ENCODE data around the gene SLC22A16. TPM values are rescaled to one million over a fixed set of nuclear protein-coding genes. Genes with fewer than 3 reads are reported as not detected.

The SLC22A16 gene
- total RNA-seq, 5 donors from 2014 or later (not counting 1 experiment from before 2014, with no cell fraction given), result not detected

DNA sequence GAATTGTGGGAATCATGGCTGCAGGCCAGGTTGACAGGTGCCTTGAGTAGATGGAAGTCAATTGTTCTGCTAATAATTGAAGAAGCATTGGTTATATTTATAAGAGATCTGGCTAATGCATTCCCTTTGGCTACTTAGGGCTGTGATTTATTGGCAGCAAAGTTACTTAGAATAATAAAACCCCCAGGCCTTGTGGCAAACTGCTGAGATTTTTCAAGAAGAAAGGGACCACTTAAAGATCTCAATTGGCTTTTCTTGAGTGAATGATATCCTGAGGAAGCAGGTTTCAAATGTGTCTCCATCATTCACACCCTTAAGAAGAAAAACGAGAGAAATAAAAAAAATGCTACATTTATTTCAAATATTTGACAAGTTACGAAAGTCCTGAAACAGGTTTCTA, 88.4 kb downstream of the SLC22A16 start:
- H3K9me3 Mint-ChIP-seq, result no peaks in the 10 kb centered on the region
- CTCF ChIA-PET, result no interaction called here
- ATAC-seq (replicated peaks in 1 of 4) (no peak), DNase-seq (no peak)
- H3K27ac Mint-ChIP-seq, result peak overlapping the region in 1 of 2 donors; percentile 6
- peaks cover 20 to 26% (median 22%) of the 10 kb centered on the region in 3 donors for H3K4me1 Mint-ChIP-seq
- H3K36me3 Mint-ChIP-seq, result no peaks in the 10 kb centered on the region
- H3K4me1 ChIP-seq (ENCODE audit: control insufficient read depth in 1 of 2, extremely low read depth in 1 of 2, insufficient read depth in 2 of 2, low read length in 2 of 2), result peaks cover 9 to 21% of the 10 kb centered on the region in 2 experiments
- no peak overlapping the region for H3K4me3 Mint-ChIP-seq
- no peak overlapping the region for H3K27ac ChIP-seq (ENCODE audit: low read length)
- H3K27me3 ChIP-seq (replicated peaks in 1 of 2; ENCODE audit: control insufficient read depth in 2 of 2, extremely low read depth in 1 of 2, insufficient read depth in 2 of 2, low read length in 1 of 2), result no peaks in the 10 kb centered on the region
- H3K4me3 ChIP-seq (ENCODE audit: control insufficient read depth in 1 of 2, extremely low read depth in 1 of 2, low read length in 1 of 2), result no peak overlapping the region
- H3K9me3 ChIP-seq, result no peaks in the 10 kb centered on the region
- no CpG with 5 or more reads among the region's 2 CpGs for WGBS (ENCODE audit: insufficient coverage)
- peaks cover 0 to 2% of the 10 kb centered on the region in 2 donors for H3K27me3 Mint-ChIP-seq
- POLR2A ChIA-PET, result no interaction called here
- no peaks in the 10 kb centered on the region for H3K36me3 ChIP-seq (ENCODE audit: control insufficient read depth in 2 of 2, extremely low read depth in 1 of 2, insufficient read depth in 1 of 2, low read length in 1 of 2)

GRCh38 chr6:110385458-110385863, 91.0 kb downstream of the SLC22A16 start:
- POLR2A ChIA-PET, result interaction anchor here in 1 of 2 donors (0.6 kb wide), 2 partner anchors 689 to 874 kb away, joined by 4 read pairs; no protein-coding TSS in a partner anchor
- CTCF ChIA-PET, result interaction anchor here in 1 of 2 donors (0.7 kb wide), 1 partner anchor 681 kb away, joined by 3 read pairs; no protein-coding TSS in a partner anchor
- Mint-ChIP-seq H3K4me3 (no peak overlapping the region), H3K27me3 (peaks cover 0 to 4% of the 10 kb centered on the region in 2 donors), H3K9me3 (peaks cover 0 to 5% (median 0%) of the 10 kb centered on the region in 3 donors), H3K36me3 (no peaks in the 10 kb centered on the region), H3K27ac (no peak overlapping the region), H3K4me1 (peaks cover 13 to 22% (median 18%) of the 10 kb centered on the region in 3 donors)
- Histone ChIP-seq H3K27ac (ENCODE audit: low read length) (no peak overlapping the region), H3K4me3 (ENCODE audit: control insufficient read depth in 1 of 2, extremely low read depth in 1 of 2, low read length in 1 of 2) (no peak overlapping the region), H3K36me3 (ENCODE audit: control insufficient read depth in 2 of 2, extremely low read depth in 1 of 2, insufficient read depth in 1 of 2, low read length in 1 of 2) (no peaks in the 10 kb centered on the region), H3K9me3 (no peaks in the 10 kb centered on the region), H3K4me1 (ENCODE audit: control insufficient read depth in 1 of 2, extremely low read depth in 1 of 2, insufficient read depth in 2 of 2, low read length in 2 of 2) (peaks cover 9 to 18% of the 10 kb centered on the region in 2 experiments), H3K27me3 (replicated peaks in 1 of 2; ENCODE audit: control insufficient read depth in 2 of 2, extremely low read depth in 1 of 2, insufficient read depth in 2 of 2, low read length in 1 of 2) (no peaks in the 10 kb centered on the region)
- DNase-seq (no peak), ATAC-seq (replicated peaks in 1 of 4) (no peak)
- WGBS (ENCODE audit: insufficient coverage), result no CpG with 5 or more reads among the region's 1 CpG

DNA sequence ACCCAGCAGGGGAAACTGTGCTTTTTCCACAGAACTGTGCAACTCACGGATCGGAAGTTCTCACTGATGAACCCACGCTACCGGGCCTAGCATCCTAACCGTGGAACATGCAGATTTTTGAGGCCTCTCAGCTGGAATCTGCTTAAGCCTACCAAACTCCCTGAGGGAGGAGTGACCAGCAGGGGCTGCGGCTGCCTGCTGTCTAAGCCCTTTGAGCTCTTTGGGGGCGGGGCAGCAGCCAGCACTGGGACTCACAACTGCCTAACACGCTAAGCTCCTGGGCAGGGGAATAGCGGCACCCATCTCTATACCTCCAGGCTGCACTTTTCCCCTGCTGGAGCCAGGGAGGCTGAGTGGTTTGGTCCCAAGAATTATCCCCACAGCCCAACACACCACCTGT, 97.9 kb downstream of the SLC22A16 start:
- DNase-seq (no peak), ATAC-seq (replicated peaks in 1 of 4) (no peak)
- Mint-ChIP-seq H3K27ac (no peak overlapping the region), H3K36me3 (no peaks in the 10 kb centered on the region), H3K4me3 (no peak overlapping the region), H3K4me1 (no peaks in the 10 kb centered on the region), H3K9me3 (peaks cover 0 to 5% (median 0%) of the 10 kb centered on the region in 3 donors), H3K27me3 (peaks cover 0 to 14% of the 10 kb centered on the region in 2 donors)
- ChIA-PET CTCF (no interaction called here), POLR2A (no interaction called here)
- Histone ChIP-seq H3K27me3 (replicated peaks in 1 of 2; ENCODE audit: control insufficient read depth in 2 of 2, extremely low read depth in 1 of 2, insufficient read depth in 2 of 2, low read length in 1 of 2) (peaks cover 0 to 13% of the 10 kb centered on the region in 2 experiments), H3K27ac (ENCODE audit: low read length) (no peak overlapping the region), H3K4me1 (ENCODE audit: control insufficient read depth in 1 of 2, extremely low read depth in 1 of 2, insufficient read depth in 2 of 2, low read length in 2 of 2) (no peaks in the 10 kb centered on the region), H3K36me3 (ENCODE audit: control insufficient read depth in 2 of 2, extremely low read depth in 1 of 2, insufficient read depth in 1 of 2, low read length in 1 of 2) (no peaks in the 10 kb centered on the region), H3K4me3 (ENCODE audit: control insufficient read depth in 1 of 2, extremely low read depth in 1 of 2, low read length in 1 of 2) (no peak overlapping the region), H3K9me3 (no peaks in the 10 kb centered on the region)
- 93% methylated on average over 9 of the region's 9 CpGs for WGBS (ENCODE audit: insufficient coverage)

Other genes starting within 250 kb of the SLC22A16 start
- gene METTL24, start 118.3 kb downstream of the SLC22A16 start, total RNA-seq, result under 1 TPM in 3 of 5 donors, not detected in 2; 0.30 to 0.47 (median 0.33) TPM
- not detected for gene DDO, start 61.0 kb downstream of the SLC22A16 start, total RNA-seq